ENCODE results near the gene CDC25B.

- TF ChIP-seq EZH2 (IDR thresholded peaks at IDR 0.05; ENCODE audit: insufficient read depth, poor library complexity, severe bottlenecking) (no peak), EZH2phosphoT487 (IDR thresholded peaks at IDR 0.05; ENCODE audit: insufficient read depth, low read depth) (no peak)
Observed at GRCh38 chr20:3808544-3808943, 12.4 kb downstream of the CDC25B start.
